GM12892 (cell line): Measurements from ENCODE around the gene RIPPLY3.
"Not testable (repeated sequence)": the region's sequence is repeated elsewhere in the genome, so short reads cannot be mapped to it uniquely, and the experiment has no call there.

Source experiments
- DNase-seq: peaks from one replicate; pipeline ENCODE4 v3.0.0; 2011; ENCODE audit not compliant: insufficient read length
- FAIRE-seq: peaks from 2 replicates; lab custom pipeline; 2011; peaks lifted over from hg19 to GRCh38; lab: Jason Lieb, UNC
- POLR2A ChIP-seq: IDR thresholded peaks from 2 replicates; pipeline ENCODE4 v1.6.1; 2011; ENCODE audit warnings: low read depth, low read length, control low read depth
- POLR2AphosphoS5 ChIP-seq: IDR thresholded peaks from 2 replicates; pipeline ENCODE4 v1.6.1; 2011; ENCODE audit warnings: low read depth, low read length, control low read depth
- TAF1 ChIP-seq: IDR thresholded peaks from 2 replicates; pipeline ENCODE4 v1.6.1; 2011; ENCODE audit warnings: low read depth, mild to moderate bottlenecking, control low read depth, low read length, borderline replicate concordance

Gene RIPPLY3

GRCh38 chr21:37005548-37006485, 685 bp upstream of the RIPPLY3 start:
- TF ChIP-seq TAF1 (no peak), POLR2AphosphoS5 (no peak)
- FAIRE-seq (no peak), DNase-seq (no peak)

GRCh38 chr21:37008724-37009123, 2.2 kb downstream of the RIPPLY3 start:
- no peak for DNase-seq
- no peak for TF ChIP-seq TAF1
- no peak for FAIRE-seq

GRCh38 chr21:37009740-37010341, 3.3 kb downstream of the RIPPLY3 start:
- DNase-seq = peak; percentile 72
- TF ChIP-seq TAF1 = no peak
- TF ChIP-seq POLR2AphosphoS5 = no peak
- TF ChIP-seq POLR2A = no peak
- peak; percentile 87 for FAIRE-seq

GRCh38 chr21:37017951-37018679, 11.6 kb downstream of the RIPPLY3 start:
- DNase-seq (no peak), FAIRE-seq (no peak)
- no peak for TF ChIP-seq TAF1
- TF ChIP-seq POLR2A = no peak
- TF ChIP-seq POLR2AphosphoS5 = no peak

- TF ChIP-seq POLR2AphosphoS5 = no peak
- no peak for DNase-seq
- FAIRE-seq = no peak
Observed at GRCh38 chr21:37026499-37026898, 20.0 kb downstream of the RIPPLY3 start.

GRCh38 chr21:37028570-37028969, 22.1 kb downstream of the RIPPLY3 start:
- TF ChIP-seq TAF1 (no peak), POLR2A (no peak), POLR2AphosphoS5 (no peak)
- no peak for FAIRE-seq
- no peak for DNase-seq

- no peak for TF ChIP-seq POLR2A
- TF ChIP-seq TAF1 = no peak
- no peak for TF ChIP-seq POLR2AphosphoS5
- no peak for DNase-seq
- FAIRE-seq = no peak
Observed at GRCh38 chr21:37030864-37031263, 24.4 kb downstream of the RIPPLY3 start.

- DNase-seq (no peak), FAIRE-seq (no peak)
- TF ChIP-seq TAF1 = no peak
Observed at GRCh38 chr21:37032293-37032692, 25.8 kb downstream of the RIPPLY3 start.

- FAIRE-seq = no peak
Observed at GRCh38 chr21:37032877-37033471, 26.5 kb downstream of the RIPPLY3 start.

GRCh38 chr21:37034394-37034793, 27.9 kb downstream of the RIPPLY3 start:
- not testable (repeated sequence) for DNase-seq, FAIRE-seq

More at GRCh38 chr21:37032877-37033471, 26.5 kb downstream of the RIPPLY3 start:
- TF ChIP-seq POLR2AphosphoS5 (no peak), POLR2A (no peak), TAF1 (no peak)
- no peak for DNase-seq

- DNase-seq = no peak
- TF ChIP-seq POLR2AphosphoS5 (no peak), TAF1 (no peak), POLR2A (no peak)
- no peak for FAIRE-seq
Observed at GRCh38 chr21:37036177-37036576, 29.7 kb downstream of the RIPPLY3 start.
